Right atrium auricular region (tissue), 2 donors: Measurements from ENCODE around the gene KRTAP21-1. TPM values are rescaled to one million over a fixed set of nuclear protein-coding genes. Genes with fewer than 3 reads are reported as not detected.

ENCODE experiments used
- DNase-seq: peaks from one replicate; pipeline ENCODE4 v3.0.0-alpha.2; 2019; ENCODE audit warnings: low spot score
- H3K27ac ChIP-seq, 2 donors: fragments of 200-600 bp; sonication (generic); 1 replicate in 1 of 2; 2 replicates in 1 of 2; pipeline ENCODE4 v1.5.1; 2016 to 2019
- H3K27me3 ChIP-seq, 2 donors: fragments of 200-600 bp; sonication (generic); one replicate each; pipeline versions ENCODE4 v1.5.1 to v1.6.0; 2017 to 2019
- H3K36me3 ChIP-seq: fragments of 200-600 bp; sonication (generic); one replicate; pipeline ENCODE4 v1.5.1; 2016
- H3K4me1 ChIP-seq, 2 donors: fragments of 200-600 bp; sonication (generic); one replicate each; pipeline versions ENCODE4 v1.5.1 to v1.6.0; 2017 to 2019
- H3K4me3 ChIP-seq, 2 donors: fragments of 200-600 bp; sonication (generic); 1 replicate in 1 of 2; 2 replicates in 1 of 2; pipeline ENCODE4 v1.5.1; 2017 to 2019; ENCODE audit warnings: mild to moderate bottlenecking in 1 of 2, moderate library complexity in 1 of 2
- H3K9me3 ChIP-seq, 2 donors: fragments of 200-600 bp; sonication (generic); one replicate each; pipeline ENCODE4 v1.5.1; 2019
- total RNA-seq, 2 donors: library from RNA; depleted of rRNA; stranded (reverse); fragments of >200 nt; gene quantifications; one replicate each; pipeline ENCODE4 v1.1.0, GENCODE V29; 2016
- TF ChIP-seq, protein P1 (sequence below), 2 donors: fragments of 200-600 bp; sonication (generic); IDR thresholded peaks; one replicate each; pipeline ENCODE4 v1.5.1; 2019; ENCODE audit warnings: antibody characterized with exemption in 2 of 2

KRTAP21-1 gene
- total RNA-seq, 2 donors from 2014 or later, result not detected

DNA sequence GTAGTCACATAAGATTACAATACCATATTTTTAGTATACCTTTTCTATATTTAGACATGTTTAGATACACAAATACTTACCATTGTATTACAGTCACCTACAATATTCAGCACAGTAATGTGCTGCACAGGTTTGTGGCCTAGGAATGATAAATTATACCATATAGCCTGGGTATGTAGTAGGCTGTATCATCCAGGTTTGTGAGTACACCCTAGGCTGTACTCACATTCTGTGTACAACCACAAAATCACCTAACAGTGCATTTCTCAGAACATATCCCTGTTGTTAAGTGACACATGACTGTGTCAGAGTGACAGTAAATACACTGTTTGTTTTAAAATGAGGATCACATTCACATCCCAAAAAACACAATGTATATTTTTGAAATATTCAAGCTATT is 47.8 kb downstream of the KRTAP21-1 start:
- no peak overlapping the region for H3K27ac ChIP-seq
- H3K27me3 ChIP-seq, result no peaks in the 10 kb centered on the region
- H3K4me3 ChIP-seq, result no peak overlapping the region
- DNase-seq, result no peak
- no peaks in the 10 kb centered on the region for H3K36me3 ChIP-seq
- TF ChIP-seq, protein P1, sequence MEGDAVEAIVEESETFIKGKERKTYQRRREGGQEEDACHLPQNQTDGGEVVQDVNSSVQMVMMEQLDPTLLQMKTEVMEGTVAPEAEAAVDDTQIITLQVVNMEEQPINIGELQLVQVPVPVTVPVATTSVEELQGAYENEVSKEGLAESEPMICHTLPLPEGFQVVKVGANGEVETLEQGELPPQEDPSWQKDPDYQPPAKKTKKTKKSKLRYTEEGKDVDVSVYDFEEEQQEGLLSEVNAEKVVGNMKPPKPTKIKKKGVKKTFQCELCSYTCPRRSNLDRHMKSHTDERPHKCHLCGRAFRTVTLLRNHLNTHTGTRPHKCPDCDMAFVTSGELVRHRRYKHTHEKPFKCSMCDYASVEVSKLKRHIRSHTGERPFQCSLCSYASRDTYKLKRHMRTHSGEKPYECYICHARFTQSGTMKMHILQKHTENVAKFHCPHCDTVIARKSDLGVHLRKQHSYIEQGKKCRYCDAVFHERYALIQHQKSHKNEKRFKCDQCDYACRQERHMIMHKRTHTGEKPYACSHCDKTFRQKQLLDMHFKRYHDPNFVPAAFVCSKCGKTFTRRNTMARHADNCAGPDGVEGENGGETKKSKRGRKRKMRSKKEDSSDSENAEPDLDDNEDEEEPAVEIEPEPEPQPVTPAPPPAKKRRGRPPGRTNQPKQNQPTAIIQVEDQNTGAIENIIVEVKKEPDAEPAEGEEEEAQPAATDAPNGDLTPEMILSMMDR (IDR thresholded peaks at IDR 0.05), result no peak
- no peaks in the 10 kb centered on the region for H3K4me1 ChIP-seq
- H3K9me3 ChIP-seq, result no peaks in the 10 kb centered on the region

Other genes with a start within 250 kb of the KRTAP21-1 start
- gene KRTAP19-6, start 213.6 kb downstream of the KRTAP21-1 start, total RNA-seq, result not detected
- not detected for gene KRTAP19-7, start 194.1 kb downstream of the KRTAP21-1 start, total RNA-seq
- gene KRTAP22-2, start 165.0 kb downstream of the KRTAP21-1 start, total RNA-seq, result not detected
- not detected for gene KRTAP6-3, start 163.0 kb downstream of the KRTAP21-1 start, total RNA-seq
- not detected for gene KRTAP6-2, start 156.5 kb downstream of the KRTAP21-1 start, total RNA-seq
- not detected for gene KRTAP22-1, start 154.3 kb downstream of the KRTAP21-1 start, total RNA-seq
- gene KRTAP6-1, start 141.5 kb downstream of the KRTAP21-1 start, total RNA-seq, result not detected
- not detected for gene KRTAP20-1, start 139.0 kb downstream of the KRTAP21-1 start, total RNA-seq
- gene KRTAP20-4, start 134.8 kb downstream of the KRTAP21-1 start, total RNA-seq, result not detected
- not detected for gene KRTAP20-2, start 120.2 kb downstream of the KRTAP21-1 start, total RNA-seq
- gene KRTAP20-3, start 112.6 kb downstream of the KRTAP21-1 start, total RNA-seq, result not detected
- gene KRTAP21-3, start 36.7 kb downstream of the KRTAP21-1 start, total RNA-seq, result not detected
- not detected for gene KRTAP21-2, start 8.2 kb downstream of the KRTAP21-1 start, total RNA-seq
- gene KRTAP8-1, start 57.8 kb upstream of the KRTAP21-1 start, total RNA-seq, result not detected
- not detected for gene KRTAP7-1, start 74.3 kb upstream of the KRTAP21-1 start, total RNA-seq
- not detected for gene KRTAP11-1, start 126.2 kb upstream of the KRTAP21-1 start, total RNA-seq